Small intestine (tissue), 7 donors: ENCODE data around the gene CDC42EP5. TPM values are rescaled to one million over a fixed set of nuclear protein-coding genes. Genes with fewer than 3 reads are reported as not detected.

Source experiments
- DNase-seq, 2 donors: peaks; one replicate each; pipeline versions ENCODE4 v3.0.0 to v3.0.0-alpha.2; 2013
- FAIRE-seq: peaks from 2 replicates; lab custom pipeline; 2012; peaks lifted over from hg19 to GRCh38; lab: Jason Lieb, UNC
- H3K27ac ChIP-seq, 3 donors: one replicate each; pipeline ENCODE4 v1.5.1; 2013; ENCODE audit warnings: low read length in 2 of 3, mild to moderate bottlenecking in 2 of 3, control low read depth in 1 of 3, inconsistent platforms in 1 of 3, low read depth in 1 of 3, moderate library complexity in 1 of 3
- H3K27me3 ChIP-seq, 3 donors: one replicate each; pipeline ENCODE4 v1.6.1; 2013; ENCODE audit warnings: low read length in 3 of 3, inconsistent platforms in 1 of 3; ENCODE audit not compliant: control insufficient read depth in 3 of 3, insufficient read depth in 3 of 3
- H3K36me3 ChIP-seq, 3 donors: one replicate each; pipeline ENCODE4 v1.6.1; 2013; ENCODE audit warnings: low read length in 3 of 3, inconsistent platforms in 1 of 3, low read depth in 1 of 3, mild to moderate bottlenecking in 1 of 3, moderate library complexity in 1 of 3; ENCODE audit not compliant: control insufficient read depth in 3 of 3, insufficient read depth in 2 of 3
- H3K4me1 ChIP-seq, 3 donors: one replicate each; pipeline ENCODE4 v1.6.1; 2013; ENCODE audit warnings: low read length in 2 of 3, inconsistent platforms in 1 of 3, low read depth in 1 of 3, mild to moderate bottlenecking in 1 of 3, moderate library complexity in 1 of 3; ENCODE audit not compliant: control insufficient read depth in 3 of 3, insufficient read depth in 2 of 3
- H3K4me3 ChIP-seq, 3 donors: one replicate each; pipeline ENCODE4 v1.5.1; 2013; ENCODE audit warnings: low read length in 3 of 3, control low read depth in 1 of 3, inconsistent platforms in 1 of 3, low read depth in 1 of 3, mild to moderate bottlenecking in 1 of 3, moderate library complexity in 1 of 3
- H3K9me3 ChIP-seq, 2 donors: one replicate each; pipeline ENCODE4 v1.6.1; 2013; ENCODE audit warnings: low read depth in 1 of 2, low read length in 1 of 2; ENCODE audit not compliant: control insufficient read depth in 2 of 2, insufficient read depth in 1 of 2
- WGBS, 3 donors: extraction: QIAGEN DNeasy Blood & Tissue Kit; methylation state at CpG; one replicate each; pipeline ENCODE4 v1.1.7; 2013; 5-methylcytosine and 5-hydroxymethylcytosine counted together
- polyA plus RNA-seq, 4 donors: library from polyadenylated mRNA; stranded (reverse) in 3 of 4; unstranded in 1 of 4; fragments of 200-250 nt in 3 of 4; fragments of 120-200 nt in 1 of 4; gene quantifications; one replicate each; pipeline versions ENCODE4 v1.2.1 to v1.2.3, GENCODE V29; 2013
- donor health status: healthy with polysubstance abuse.
- donor health status: control.
- donor health status: control.
- donor health status: Bipolar disorder and iron deficiency.
- donor health status: healthy.

CDC42EP5 gene
- polyA plus RNA-seq, 4 donors, result 131 to 215 (median 163) TPM

DNA sequence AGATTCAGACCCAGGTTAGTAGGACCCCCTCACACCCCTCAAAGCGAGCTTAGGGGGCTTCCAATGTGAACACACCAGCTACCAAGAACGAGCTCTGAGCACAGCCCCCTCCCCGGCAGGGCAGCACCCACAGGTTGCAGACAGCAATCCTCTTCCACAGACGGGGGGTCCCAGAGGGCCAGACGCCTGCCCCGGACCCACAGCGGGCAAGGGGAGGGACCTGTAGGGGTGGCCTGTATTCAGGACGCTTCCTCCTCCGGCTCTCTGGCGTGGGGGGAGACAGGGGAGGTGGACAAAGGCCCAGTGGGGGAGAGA is 53.1 kb downstream of the CDC42EP5 start:
- Histone ChIP-seq H3K4me1 (peaks cover 0 to 19% (median 0%) of the 10 kb centered on the region in 3 donors), H3K9me3 (no peaks in the 10 kb centered on the region), H3K36me3 (peaks cover 0 to 2% (median 0%) of the 10 kb centered on the region in 3 donors), H3K27ac (peak overlapping the region in 1 of 3 donors; percentile 42), H3K4me3 (no peak overlapping the region), H3K27me3 (peaks cover 2 to 30% (median 26%) of the 10 kb centered on the region in 3 donors)
- 25 to 30% (median 26%) methylated on average over 8 to 10 of the region's 10 CpGs for WGBS, 3 donors
- DNase-seq (no peak), FAIRE-seq (no peak)

DNA sequence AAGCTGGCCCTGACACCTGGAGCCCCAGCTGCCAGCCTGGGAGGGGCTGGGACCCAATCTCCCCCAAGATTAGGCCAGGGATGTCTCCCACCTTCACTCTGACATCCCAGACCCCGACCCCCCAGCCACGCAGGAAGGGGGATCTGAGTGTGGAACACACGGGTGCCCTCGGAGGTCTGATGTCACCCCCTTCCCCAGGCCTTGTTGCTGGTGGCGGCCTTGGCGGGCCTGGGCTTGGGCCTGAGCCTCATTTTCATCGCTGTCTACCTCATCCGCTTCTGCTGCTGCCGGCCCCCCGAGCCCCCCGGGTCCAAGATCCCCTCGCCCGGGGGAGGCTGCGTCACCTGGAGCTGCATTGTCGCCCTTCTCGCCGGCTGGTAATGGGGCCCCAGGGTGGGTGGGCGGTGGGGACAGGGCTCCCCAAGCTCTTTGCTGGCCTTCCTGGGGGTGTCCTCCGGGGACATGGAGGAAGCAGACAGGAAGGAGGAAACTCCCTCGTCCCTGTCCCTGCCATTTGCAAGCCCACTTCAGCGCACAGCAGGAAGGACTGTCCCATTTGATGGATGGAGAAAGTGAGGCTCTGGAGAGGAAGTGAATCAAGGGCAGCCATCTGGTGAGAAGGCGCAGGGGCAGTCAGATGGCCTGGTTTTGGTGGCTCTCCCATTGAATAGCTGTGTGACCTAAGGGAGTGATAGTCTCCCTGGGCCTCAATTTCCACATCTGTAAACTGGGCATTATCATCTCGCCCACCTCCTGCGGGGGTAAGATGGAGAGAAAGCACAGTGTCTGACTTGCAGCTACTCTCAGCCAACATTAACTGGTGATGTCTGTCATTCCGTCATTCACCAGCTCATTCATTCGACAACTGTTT is 53.9 kb downstream of the CDC42EP5 start:
- Histone ChIP-seq H3K27ac (no peak overlapping the region), H3K4me1 (peaks cover 0 to 19% (median 0%) of the 10 kb centered on the region in 3 donors), H3K9me3 (no peaks in the 10 kb centered on the region), H3K27me3 (peaks cover 2 to 38% (median 26%) of the 10 kb centered on the region in 3 donors), H3K4me3 (no peak overlapping the region), H3K36me3 (peaks cover 0 to 2% (median 0%) of the 10 kb centered on the region in 3 donors)
- WGBS, 3 donors, result 82 to 84% (median 83%) methylated on average over 25 to 26 of the region's 26 CpGs
- FAIRE-seq, result no peak
- DNase-seq, result no peak

DNA sequence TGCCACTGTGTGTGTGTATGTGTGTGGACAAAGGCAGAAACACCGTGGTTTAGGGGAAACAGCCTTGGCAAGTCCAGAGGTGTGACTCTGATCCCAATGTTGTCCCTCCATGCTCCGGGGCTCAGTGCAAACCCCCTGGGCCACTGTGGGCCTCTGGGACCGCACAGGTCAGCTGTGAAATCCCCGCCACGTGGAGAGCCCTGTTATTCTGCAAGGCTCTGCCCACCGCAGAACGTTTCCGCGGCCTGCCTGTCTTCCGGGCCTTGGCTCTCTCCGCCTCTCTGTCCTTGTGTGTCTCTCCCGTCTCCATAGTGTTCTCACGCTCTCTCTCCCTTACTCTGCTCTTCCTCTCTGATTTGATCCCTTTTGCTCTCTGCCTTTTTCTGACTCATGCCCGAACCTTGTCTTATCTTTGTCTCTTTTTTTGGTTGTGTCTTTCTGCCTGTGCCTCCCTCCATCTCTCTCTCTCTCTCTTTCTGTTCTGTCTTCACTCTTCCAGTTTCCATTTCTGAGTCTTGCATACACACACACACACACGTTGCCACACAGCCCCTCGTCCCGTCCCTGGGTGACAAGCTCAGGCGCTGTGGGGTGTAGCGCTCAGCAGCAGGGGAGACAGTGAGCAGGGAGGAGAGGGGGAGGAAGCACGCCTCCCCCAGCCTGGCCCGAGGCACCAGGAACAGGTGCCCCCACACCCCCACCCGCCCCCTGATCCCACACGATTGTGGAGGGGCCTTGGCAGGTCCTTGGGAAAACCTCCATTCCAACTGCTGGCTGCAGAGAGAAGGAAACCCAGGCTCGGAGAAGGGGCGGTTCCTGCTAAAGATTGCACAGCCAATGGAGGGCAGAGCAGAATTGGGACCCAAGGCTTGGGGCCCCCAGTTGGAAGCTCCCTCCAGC is 54.8 kb downstream of the CDC42EP5 start:
- no peak for DNase-seq
- Histone ChIP-seq H3K4me1 (peaks cover 0 to 19% (median 0%) of the 10 kb centered on the region in 3 donors), H3K4me3 (no peak overlapping the region), H3K36me3 (no peaks in the 10 kb centered on the region), H3K27ac (peak overlapping the region in 1 of 3 donors; percentile 38), H3K27me3 (peaks cover 2 to 38% (median 26%) of the 10 kb centered on the region in 3 donors), H3K9me3 (no peaks in the 10 kb centered on the region)
- no peak for FAIRE-seq
- WGBS, 3 donors, result 23 to 29% (median 24%) methylated on average over 25 of the region's 25 CpGs

DNA sequence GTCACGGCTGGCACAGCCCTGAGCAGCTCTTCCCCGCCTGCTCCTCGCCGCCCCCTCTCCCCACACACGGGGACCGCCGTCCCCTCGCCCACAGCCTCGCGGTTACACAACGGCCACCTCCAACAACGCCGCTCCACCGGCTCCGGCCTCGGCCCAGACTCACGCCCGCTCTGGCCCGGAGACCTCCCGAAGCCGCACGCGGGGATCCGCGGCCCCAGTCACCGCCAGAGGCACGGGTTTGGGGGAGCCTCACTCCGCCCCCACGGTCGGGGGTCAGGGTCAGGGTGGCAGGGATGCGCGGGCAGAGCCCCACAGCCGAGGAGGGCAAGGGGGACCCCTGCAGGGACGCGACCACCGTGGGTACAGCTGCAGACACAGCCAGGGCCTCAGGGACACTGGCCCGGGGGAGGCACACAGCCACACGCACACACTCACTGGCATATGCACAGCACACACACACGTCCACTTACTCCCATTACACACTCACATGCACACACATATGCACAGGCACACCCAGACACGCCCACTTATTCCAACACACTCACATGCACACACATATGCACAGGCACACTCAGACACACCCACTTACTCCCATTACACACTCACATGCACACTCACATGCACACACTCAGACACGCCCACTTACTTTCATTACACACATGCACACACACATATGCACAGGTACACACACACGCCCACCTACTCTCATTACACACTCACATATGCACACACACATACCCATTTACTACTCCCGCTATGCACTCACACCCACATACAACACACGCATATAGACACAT is 56.2 kb downstream of the CDC42EP5 start:
- DNase-seq, result no peak
- no peak for FAIRE-seq
- H3K4me3 ChIP-seq, result peak overlapping the region in 1 of 3 donors; percentile 32
- no peaks in the 10 kb centered on the region for H3K9me3 ChIP-seq
- peaks cover 2 to 38% (median 26%) of the 10 kb centered on the region in 3 donors for H3K27me3 ChIP-seq
- H3K4me1 ChIP-seq, result peaks cover 0 to 19% (median 0%) of the 10 kb centered on the region in 3 donors
- no peak overlapping the region for H3K27ac ChIP-seq
- 36 to 46% (median 43%) methylated on average over 33 to 44 of the region's 44 CpGs for WGBS, 3 donors
- H3K36me3 ChIP-seq, result no peaks in the 10 kb centered on the region

DNA sequence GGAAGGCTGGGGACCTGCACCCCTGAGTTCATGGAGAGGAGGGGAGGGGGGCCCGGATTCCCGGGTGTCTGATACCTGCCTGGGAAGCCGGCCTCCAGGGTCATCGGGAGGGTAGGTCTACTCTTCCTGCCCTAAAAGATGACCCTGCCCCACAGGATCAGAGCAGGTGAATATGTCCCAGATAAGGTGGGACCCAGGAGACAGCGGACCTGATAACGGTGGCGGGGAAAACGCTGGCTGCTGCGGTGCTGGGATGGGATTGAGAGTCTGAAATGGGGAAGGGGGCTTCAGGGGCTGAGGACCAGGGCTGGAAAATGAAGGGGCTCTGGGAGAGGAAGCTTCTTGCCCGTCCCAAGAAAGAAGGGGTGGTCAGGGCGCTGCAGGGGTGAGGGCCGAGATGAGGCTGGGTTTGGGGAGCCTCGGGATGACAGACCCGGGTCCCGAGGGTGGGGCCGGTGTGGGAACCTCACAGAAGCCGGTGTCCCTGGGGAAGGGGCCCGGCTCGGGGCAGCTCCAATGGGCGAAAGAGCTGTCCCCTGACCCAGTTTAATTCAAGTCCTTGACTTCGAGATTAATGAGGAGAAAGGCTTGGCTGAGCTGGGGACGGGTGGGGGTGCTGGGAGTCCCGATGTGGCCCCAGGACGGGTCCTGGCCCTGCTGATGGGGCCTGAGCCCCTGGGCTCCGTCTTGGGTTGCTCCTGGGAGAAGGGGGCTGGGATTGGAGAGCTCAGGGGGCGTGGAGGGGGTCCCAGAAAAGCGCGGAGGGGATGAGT is 57.0 kb downstream of the CDC42EP5 start:
- Histone ChIP-seq H3K4me3 (peak overlapping the region in 1 of 3 donors; percentile 32), H3K9me3 (no peaks in the 10 kb centered on the region), H3K4me1 (peaks cover 0 to 19% (median 0%) of the 10 kb centered on the region in 3 donors), H3K27ac (no peak overlapping the region), H3K36me3 (no peaks in the 10 kb centered on the region), H3K27me3 (peaks cover 2 to 38% (median 26%) of the 10 kb centered on the region in 3 donors)
- no peak for DNase-seq
- 5 to 6% (median 5%) methylated on average over 22 to 28 of the region's 28 CpGs for WGBS, 3 donors
- FAIRE-seq, result no peak

DNA sequence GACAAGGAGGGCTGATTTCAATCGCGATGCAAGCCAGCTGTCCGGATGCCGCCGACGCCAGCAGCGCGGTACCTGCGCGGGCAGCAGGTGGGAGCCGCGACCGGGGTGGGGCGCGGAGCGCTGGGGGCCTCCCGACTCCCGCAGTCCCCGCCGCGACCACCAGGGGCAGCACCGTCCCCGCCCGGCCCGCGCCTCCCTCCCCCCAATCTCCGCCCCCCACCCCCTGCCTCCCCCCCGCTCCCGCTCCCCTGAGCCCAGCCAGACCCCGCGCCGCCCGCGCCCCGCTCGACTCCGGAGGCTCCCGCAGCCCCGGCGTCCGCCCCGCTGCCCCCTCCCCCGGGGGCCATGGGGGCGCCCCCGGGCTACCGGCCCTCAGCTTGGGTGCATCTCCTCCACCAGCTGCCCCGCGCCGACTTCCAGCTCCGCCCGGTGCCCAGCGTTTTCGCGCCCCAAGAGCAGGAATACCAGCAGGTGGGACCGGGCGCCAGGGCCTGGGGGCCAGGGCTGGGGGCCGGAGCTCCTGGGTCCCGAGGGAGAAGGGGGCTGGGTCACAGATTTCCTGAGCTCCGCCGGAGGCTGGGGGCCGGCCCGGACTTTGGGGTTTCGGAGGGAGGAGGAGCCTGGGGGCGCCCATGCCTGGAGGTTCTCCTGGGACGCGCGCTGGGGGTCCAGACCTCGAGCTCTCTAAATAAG is 57.7 kb downstream of the CDC42EP5 start, which contains the start of gene TTYH1:
Gene TTYH1 (plus strand): TSS at position 257 of the 693 bp plus-strand sequence. CDS start 89 bp downstream, at position 346.
- DNase-seq (no peak), FAIRE-seq (no peak)
- H3K4me3 ChIP-seq, result peak within 1 kb of the TSS in 1 of 3 donors; percentile 32
- peaks cover 0 to 15% (median 0%) of the 10 kb centered on the region in 3 donors for H3K4me1 ChIP-seq
- H3K27ac ChIP-seq, result no peak within 1 kb of the TSS
- 3 to 10% (median 5%) methylated on average over 43 to 68 of the region's 68 CpGs for WGBS, 3 donors
- no peaks in the 10 kb centered on the region for H3K36me3 ChIP-seq
- no peaks in the 10 kb centered on the region for H3K9me3 ChIP-seq
- peaks cover 2 to 34% (median 24%) of the 10 kb centered on the region in 3 donors for H3K27me3 ChIP-seq
